Measurements from ENCODE around the gene EFCAB14. TPM values are rescaled to one million over a fixed set of nuclear protein-coding genes. Genes with fewer than 3 reads are reported as not detected.
A peak's percentile ranks its signal among the peaks of the same experiment; 100 is the strongest.
"Not testable (repeated sequence)": the region's sequence is repeated elsewhere in the genome, so short reads cannot be mapped to it uniquely, and the experiment has no call there.

EFCAB14 gene
- total and polyA plus RNA-seq, 2 of the 8 experiments (the other 6 are each of a cell fraction or from before 2014, with no cell fraction given), result 19.4 to 40.4 TPM

DNA sequence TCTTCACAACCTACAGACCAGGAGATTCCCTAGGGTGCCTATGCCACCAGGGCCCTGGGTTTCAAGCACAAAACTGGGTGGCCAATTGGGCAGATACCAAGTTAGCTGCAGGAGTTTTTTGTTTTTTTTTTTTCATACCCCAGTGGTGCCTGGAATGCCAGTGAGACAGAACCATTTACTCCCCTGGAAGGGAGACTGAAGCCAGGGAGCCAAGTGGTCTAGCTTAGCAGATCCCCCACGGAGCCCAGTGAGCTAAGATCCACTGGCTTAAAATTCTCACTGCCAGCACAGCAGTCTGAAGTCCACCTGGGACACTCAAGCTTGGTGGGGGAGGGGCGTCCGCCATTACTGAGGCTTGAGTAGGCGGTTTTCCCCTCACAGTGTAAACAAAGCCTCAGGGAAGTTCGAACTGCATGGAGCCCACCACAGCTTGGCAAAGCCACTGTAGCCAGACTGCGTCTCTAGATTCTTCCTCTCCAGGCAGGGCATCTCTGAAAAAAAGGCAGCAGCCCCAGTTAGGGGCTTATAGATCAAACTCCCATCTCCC, 9.5 kb upstream of the EFCAB14 start:
- H3K23ac ChIP-seq (ENCODE audit: insufficient read length); H3K79me1 ChIP-seq (ENCODE audit: low read depth, low read length); H3K56ac ChIP-seq (replicated peaks; ENCODE audit: insufficient read length, low read depth, low read length); H4K20me1 ChIP-seq (replicated peaks in 1 of 2; ENCODE audit: control insufficient read depth in 1 of 2, insufficient read depth in 2 of 2, low read length in 2 of 2); H4K5ac ChIP-seq (ENCODE audit: insufficient read length, low read depth, low read length); H4K91ac ChIP-seq (replicated peaks; ENCODE audit: insufficient read length, low read length); H3K4me1 ChIP-seq (replicated peaks in 1 of 4; ENCODE audit: control insufficient read depth in 3 of 4, insufficient read depth in 4 of 4, low read length in 3 of 4); POLR2A ChIA-PET (ENCODE audit: partially characterized antibody); H3K9me3 ChIP-seq (ENCODE audit: insufficient read depth in 2 of 2, low read depth in 1 of 2, low read length in 1 of 2); H2BK120ac ChIP-seq (replicated peaks; ENCODE audit: low read depth, low read length); H3K79me2 ChIP-seq (ENCODE audit: control insufficient read depth in 1 of 2, insufficient read depth in 2 of 2, low read length in 2 of 2); H3K4me2 ChIP-seq (ENCODE audit: insufficient read depth in 1 of 2, low read depth in 2 of 2, low read length in 2 of 2); H3K14ac ChIP-seq (ENCODE audit: insufficient read length); H2BK15ac ChIP-seq (ENCODE audit: low read length); H3K27me3 ChIP-seq (replicated peaks in 1 of 4; ENCODE audit: control insufficient read depth in 3 of 4, extremely low read depth in 1 of 4, insufficient read depth in 3 of 4, low read length in 3 of 4); H3K23me2 ChIP-seq (ENCODE audit: low read depth, low read length); H3K9ac ChIP-seq (replicated peaks in 1 of 4; ENCODE audit: extremely low read depth in 1 of 4, low read depth in 3 of 4, low read length in 3 of 4); H4K8ac ChIP-seq (ENCODE audit: extremely low read depth, insufficient read depth, low read length); H3K4me3 ChIP-seq (ENCODE audit: extremely low read depth in 1 of 4, insufficient read depth in 2 of 4, low read depth in 3 of 4, low read length in 4 of 4); H3K27ac ChIP-seq (ENCODE audit: low read depth, low read length); H3K4ac ChIP-seq (replicated peaks; ENCODE audit: insufficient read length, low read depth, low read length); DNase-seq (ENCODE audit: low read depth in 1 of 2, low spot score in 2 of 2); H3K18ac ChIP-seq (ENCODE audit: extremely low read depth, low read length); FAIRE-seq; H2AK5ac ChIP-seq (ENCODE audit: low read depth, low read length); H3K36me3 ChIP-seq (ENCODE audit: control insufficient read depth in 2 of 4, insufficient read depth in 4 of 4, low read length in 3 of 4): not testable (repeated sequence)
- Histone ChIP-seq H2BK5ac (ENCODE audit: low read depth, low read length) (peak overlapping the region; percentile 52; the same call in 1 of the 2 replicates), H2BK12ac (ENCODE audit: low read depth, low read length) (0 out of 2 replicates have a peak overlapping the region, but pooled peaks have one; percentile 17), H2AFZ (ENCODE audit: low read length) (peak overlapping the region; percentile 88), H2BK20ac (ENCODE audit: low read length) (0 out of 2 replicates have a peak overlapping the region, but pooled peaks have one; percentile 61)
- TF ChIP-seq KDM4A (IDR thresholded peaks at IDR 0.05; ENCODE audit: low read depth, low read length, severe bottlenecking) (peak; percentile 18), YY1 (IDR thresholded peaks at IDR 0.05; ENCODE audit: low read depth, low read length) (peak; percentile 73)
- WGBS, 2 experiments (ENCODE audit: extremely low coverage in 1 of 2, insufficient coverage in 1 of 2, insufficient read length in 1 of 2, insufficient replicate concordance in 2 of 2, low coverage in 1 of 2, low lambda C conversion rate in 2 of 2, missing lambda C conversion rate in 1 of 2), result 78% methylated on average over 6 of the region's 6 CpGs; no CpG with 5 or more reads in 1 of the 2 experiments
- CTCF ChIA-PET (ENCODE audit: partially characterized antibody), result interaction anchor here (0.6 to 1.6 kb wide), 4 partner anchors 12 to 287 kb away, joined by 3 to 6 read pairs (median 3); no protein-coding TSS in a partner anchor
